Glutamatergic neuron (in vitro differentiated cells): ENCODE measurements around the gene GPR78. TPM values are rescaled to one million over a fixed set of nuclear protein-coding genes. Genes with fewer than 3 reads are reported as not detected.
"Not testable (repeated sequence)": the region's sequence is repeated elsewhere in the genome, so short reads cannot be mapped to it uniquely, and the experiment has no call there.

Experiments used
- DNase-seq: peaks from one replicate; pipeline ENCODE4 v3.0.0; 2022
- H3K27ac Mint-ChIP-seq: one replicate; pipeline ENCODE4 v1.8.0; 2020; ENCODE audit warnings: mild to moderate bottlenecking, mixed read lengths, inconsistent platforms; ENCODE audit not compliant: unreplicated experiment
- H3K27me3 Mint-ChIP-seq: one replicate; pipeline ENCODE4 v1.8.0; 2020; ENCODE audit warnings: mild to moderate bottlenecking, moderate library complexity, mixed read lengths, inconsistent platforms; ENCODE audit not compliant: unreplicated experiment
- H3K36me3 Mint-ChIP-seq: one replicate; pipeline ENCODE4 v1.8.0; 2020; ENCODE audit warnings: mild to moderate bottlenecking, mixed read lengths, inconsistent platforms; ENCODE audit not compliant: unreplicated experiment
- H3K4me1 Mint-ChIP-seq: one replicate; pipeline ENCODE4 v1.8.0; 2020; ENCODE audit warnings: mild to moderate bottlenecking, low read depth, mixed read lengths, inconsistent platforms; ENCODE audit not compliant: unreplicated experiment
- H3K4me3 Mint-ChIP-seq: one replicate; pipeline ENCODE4 v1.8.0; 2020; ENCODE audit warnings: mild to moderate bottlenecking, mixed read lengths, inconsistent platforms; ENCODE audit not compliant: unreplicated experiment
- H3K9me3 Mint-ChIP-seq: one replicate; pipeline ENCODE4 v1.8.0; 2020; ENCODE audit warnings: mild to moderate bottlenecking, moderate library complexity, mixed read lengths, inconsistent platforms; ENCODE audit not compliant: unreplicated experiment
- CTCF ChIP-seq: fragments of 200-600 bp; sonication (generic); IDR thresholded peaks from one replicate; pipeline ENCODE4 v1.5.0; 2021; ENCODE audit not compliant: partially characterized antibody, unreplicated experiment
- total RNA-seq: library from RNA; stranded (reverse); fragmentation: NEBNext Ultra II Directional; extraction: Animal tissue kit (Norgen Biotek cat#: 25700); gene quantifications from one replicate; pipeline ENCODE4 v1.2.1, GENCODE V29; 2021; ENCODE audit not compliant: unreplicated experiment

Gene GPR78
- total RNA-seq, 1 donor from 2014 or later = 0.17 TPM

DNA sequence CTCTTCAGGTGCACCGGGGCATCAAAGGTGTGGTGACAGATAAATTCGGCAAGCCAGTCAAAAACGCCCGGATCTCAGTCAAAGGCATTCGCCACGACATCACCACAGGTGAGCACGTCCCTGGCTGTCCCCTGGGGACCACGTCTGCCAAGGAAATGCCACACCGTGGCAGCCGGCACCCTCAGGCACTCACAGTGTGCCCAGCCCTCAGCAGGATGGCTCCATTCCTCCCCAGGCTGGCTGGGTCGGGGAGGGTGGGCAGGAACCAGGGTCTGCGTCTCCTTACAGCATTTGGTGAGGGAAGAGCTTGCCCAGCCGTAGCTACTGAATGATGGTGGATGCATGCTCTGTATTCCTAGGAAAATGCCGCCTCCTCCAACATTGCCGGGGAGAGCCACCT lies 38.2 kb downstream of the GPR78 start:
- TF ChIP-seq CTCF = no peak
- DNase-seq = no peak
- peaks cover 1% of the 10 kb centered on the region for H3K27me3 Mint-ChIP-seq
- no peaks in the 10 kb centered on the region for H3K4me1 Mint-ChIP-seq
- no peaks in the 10 kb centered on the region for H3K36me3 Mint-ChIP-seq
- no peak overlapping the region for H3K27ac Mint-ChIP-seq
- no peaks in the 10 kb centered on the region for H3K9me3 Mint-ChIP-seq
- no peak overlapping the region for H3K4me3 Mint-ChIP-seq

- H3K9me3 Mint-ChIP-seq = no peaks in the 10 kb centered on the region
- H3K27me3 Mint-ChIP-seq = peaks cover 1% of the 10 kb centered on the region
- no peak for TF ChIP-seq CTCF
- no peaks in the 10 kb centered on the region for H3K36me3 Mint-ChIP-seq
- H3K4me3 Mint-ChIP-seq = no peak overlapping the region
- DNase-seq = no peak
- H3K27ac Mint-ChIP-seq = no peak overlapping the region
- no peaks in the 10 kb centered on the region for H3K4me1 Mint-ChIP-seq
These were observed 38.9 kb downstream of the GPR78 start for GRCh38 chr4:8618961-8619720.

DNA sequence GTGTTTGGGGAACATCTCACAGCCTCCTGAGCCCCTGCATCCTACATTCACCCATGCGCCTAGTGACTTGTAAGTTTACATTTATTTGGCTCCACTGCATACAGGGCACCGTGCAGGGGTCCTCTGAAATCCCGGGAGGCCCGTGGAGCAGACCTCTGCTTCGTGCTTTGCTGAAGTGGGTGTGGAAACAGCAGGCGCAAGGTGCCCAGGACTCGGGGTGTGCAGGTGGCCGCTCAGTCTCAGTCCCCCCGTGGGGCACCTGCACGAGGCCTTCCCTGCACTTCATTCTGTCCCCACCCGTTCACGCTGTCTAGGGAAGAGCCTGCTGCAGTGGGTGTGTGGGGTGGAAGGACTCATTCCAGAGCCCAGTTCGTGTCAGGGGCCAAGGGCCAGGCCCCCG lies 40.9 kb downstream of the GPR78 start:
- H3K27me3 Mint-ChIP-seq, H3K36me3 Mint-ChIP-seq, H3K9me3 Mint-ChIP-seq, H3K4me1 Mint-ChIP-seq, H3K27ac Mint-ChIP-seq, DNase-seq, H3K4me3 Mint-ChIP-seq: not testable (repeated sequence)

DNA sequence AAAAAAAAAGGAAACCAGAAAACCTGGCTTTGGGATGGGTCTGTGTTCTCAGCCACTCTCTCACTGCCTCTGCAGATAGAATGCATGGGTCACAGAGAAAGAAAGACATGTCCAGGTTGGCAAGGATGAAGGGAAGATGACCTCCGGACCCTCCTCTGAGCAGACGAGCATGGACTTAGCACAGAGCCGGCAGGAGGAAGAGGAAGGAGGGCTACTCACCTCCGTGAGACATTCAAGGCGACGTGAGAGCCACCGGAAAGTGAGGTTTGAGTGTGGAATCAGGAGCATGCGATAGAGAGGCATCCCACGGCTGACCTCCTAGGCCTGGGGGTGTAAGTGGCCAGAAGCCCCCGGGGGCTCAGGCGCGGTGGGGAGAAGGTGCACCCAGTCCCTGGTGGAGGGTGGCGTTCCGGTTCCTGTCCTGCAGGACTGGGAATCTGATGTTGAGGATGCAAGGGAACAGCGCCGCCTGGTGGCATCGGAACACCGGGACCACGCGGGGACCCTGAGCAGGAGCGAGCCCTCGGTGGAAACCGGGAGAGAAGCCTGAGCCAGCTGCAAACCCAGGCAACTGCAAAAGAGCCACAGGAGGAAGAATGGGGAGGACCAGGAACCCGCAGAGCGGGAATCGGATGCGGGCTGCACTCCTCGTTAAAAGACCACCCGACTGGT lies 44.5 kb downstream of the GPR78 start:
- H3K27me3 Mint-ChIP-seq, H3K9me3 Mint-ChIP-seq, H3K36me3 Mint-ChIP-seq, DNase-seq, H3K27ac Mint-ChIP-seq, H3K4me3 Mint-ChIP-seq, H3K4me1 Mint-ChIP-seq: not testable (repeated sequence)

DNA sequence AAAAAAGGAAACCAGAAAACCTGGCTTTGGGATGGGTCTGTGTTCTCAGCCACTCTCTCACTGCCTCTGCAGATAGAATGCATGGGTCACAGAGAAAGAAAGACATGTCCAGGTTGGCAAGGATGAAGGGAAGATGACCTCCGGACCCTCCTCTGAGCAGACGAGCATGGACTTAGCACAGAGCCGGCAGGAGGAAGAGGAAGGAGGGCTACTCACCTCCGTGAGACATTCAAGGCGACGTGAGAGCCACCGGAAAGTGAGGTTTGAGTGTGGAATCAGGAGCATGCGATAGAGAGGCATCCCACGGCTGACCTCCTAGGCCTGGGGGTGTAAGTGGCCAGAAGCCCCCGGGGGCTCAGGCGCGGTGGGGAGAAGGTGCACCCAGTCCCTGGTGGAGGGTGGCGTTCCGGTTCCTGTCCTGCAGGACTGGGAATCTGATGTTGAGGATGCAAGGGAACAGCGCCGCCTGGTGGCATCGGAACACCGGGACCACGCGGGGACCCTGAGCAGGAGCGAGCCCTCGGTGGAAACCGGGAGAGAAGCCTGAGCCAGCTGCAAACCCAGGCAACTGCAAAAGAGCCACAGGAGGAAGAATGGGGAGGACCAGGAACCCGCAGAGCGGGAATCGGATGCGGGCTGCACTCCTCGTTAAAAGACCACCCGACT lies 50.2 kb downstream of the GPR78 start:
- H3K4me1 Mint-ChIP-seq, H3K4me3 Mint-ChIP-seq, H3K9me3 Mint-ChIP-seq, H3K27me3 Mint-ChIP-seq, H3K36me3 Mint-ChIP-seq, DNase-seq, H3K27ac Mint-ChIP-seq: not testable (repeated sequence)

DNA sequence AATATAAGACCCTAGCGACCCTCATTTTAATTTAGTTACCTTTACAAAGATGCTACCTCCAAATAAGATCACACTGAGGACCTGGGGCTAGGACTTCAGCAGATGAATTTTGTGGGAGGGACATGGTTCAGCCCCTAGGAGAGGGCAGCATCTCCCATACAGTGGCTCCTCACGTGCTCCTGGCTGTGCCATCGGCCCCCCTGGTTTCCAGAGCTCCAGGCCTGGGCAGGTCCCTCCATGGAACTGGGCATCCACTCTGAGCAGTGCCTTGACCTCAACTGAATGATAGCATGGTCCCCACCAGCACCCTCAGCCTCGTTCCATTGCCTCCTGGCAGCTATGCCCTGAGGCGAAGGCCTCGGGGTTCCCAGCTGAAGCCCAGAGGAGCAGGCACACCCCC lies 51.7 kb downstream of the GPR78 start:
- H3K27ac Mint-ChIP-seq, H3K4me1 Mint-ChIP-seq, H3K9me3 Mint-ChIP-seq, H3K36me3 Mint-ChIP-seq, H3K4me3 Mint-ChIP-seq, DNase-seq, H3K27me3 Mint-ChIP-seq: not testable (repeated sequence)

GRCh38 chr4:8634773-8635172 lies 54.6 kb downstream of the GPR78 start:
- H3K4me1 Mint-ChIP-seq, H3K27ac Mint-ChIP-seq, DNase-seq, H3K4me3 Mint-ChIP-seq, H3K27me3 Mint-ChIP-seq, H3K36me3 Mint-ChIP-seq, H3K9me3 Mint-ChIP-seq: not testable (repeated sequence)

DNA sequence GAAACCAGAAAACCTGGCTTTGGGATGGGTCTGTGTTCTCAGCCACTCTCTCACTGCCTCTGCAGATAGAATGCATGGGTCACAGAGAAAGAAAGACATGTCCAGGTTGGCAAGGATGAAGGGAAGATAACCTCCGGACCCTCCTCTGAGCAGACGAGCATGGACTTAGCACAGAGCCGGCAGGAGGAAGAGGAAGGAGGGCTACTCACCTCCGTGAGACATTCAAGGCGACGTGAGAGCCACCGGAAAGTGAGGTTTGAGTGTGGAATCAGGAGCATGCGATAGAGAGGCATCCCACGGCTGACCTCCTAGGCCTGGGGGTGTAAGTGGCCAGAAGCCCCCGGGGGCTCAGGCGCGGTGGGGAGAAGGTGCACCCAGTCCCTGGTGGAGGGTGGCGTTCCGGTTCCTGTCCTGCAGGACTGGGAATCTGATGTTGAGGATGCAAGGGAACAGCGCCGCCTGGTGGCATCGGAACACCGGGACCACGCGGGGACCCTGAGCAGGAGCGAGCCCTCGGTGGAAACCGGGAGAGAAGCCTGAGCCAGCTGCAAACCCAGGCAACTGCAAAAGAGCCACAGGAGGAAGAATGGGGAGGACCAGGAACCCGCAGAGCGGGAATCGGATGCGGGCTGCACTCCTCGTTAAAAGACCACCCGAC lies 55.8 kb downstream of the GPR78 start:
- H3K36me3 Mint-ChIP-seq, DNase-seq, H3K9me3 Mint-ChIP-seq, H3K4me1 Mint-ChIP-seq, H3K27ac Mint-ChIP-seq, H3K4me3 Mint-ChIP-seq, H3K27me3 Mint-ChIP-seq: not testable (repeated sequence)
